Activated CD4-positive, alpha-beta T cell treated with anti-CD3 and anti-CD28 coated beads for 36 hours (primary cell): Measurements from ENCODE around the gene TRABD2A. TPM values are rescaled to one million over a fixed set of nuclear protein-coding genes. Genes with fewer than 3 reads are reported as not detected.

Source experiments
- ATAC-seq: fragments of 200-7000 bp; cut with Tn5 transposase; one replicate; pipeline ENCODE4 v1.10.0; 2021; ENCODE audit warnings: mild to moderate bottlenecking, moderate library complexity
- CTCF ChIA-PET: fragments of 350-600 bp; sonication (Branson Sonifier 250); formaldehyde crosslinking; loops from one replicate; lab custom pipeline; 2021; ENCODE audit warnings: antibody characterized with exemption; lab: Charles Lee
- POLR2A ChIA-PET: fragments of 350-600 bp; sonication (Branson Sonifier 250); formaldehyde crosslinking; loops from one replicate; lab custom pipeline; 2021; ENCODE audit warnings: antibody characterized with exemption, inconsistent platforms; lab: Charles Lee
- DNase-seq: peaks from one replicate; pipeline ENCODE4 v3.0.0-alpha.2; 2020
- H3K27ac Mint-ChIP-seq: one replicate; pipeline ENCODE4 v1.8.0; 2021; ENCODE audit warnings: mixed read lengths
- H3K27me3 Mint-ChIP-seq: one replicate; pipeline ENCODE4 v1.8.0; 2021; ENCODE audit warnings: mixed read lengths
- H3K36me3 Mint-ChIP-seq: one replicate; pipeline ENCODE4 v1.8.0; 2021; ENCODE audit warnings: low read depth, mixed read lengths
- H3K4me1 Mint-ChIP-seq: one replicate; pipeline ENCODE4 v1.8.0; 2021; ENCODE audit warnings: mixed read lengths
- H3K4me3 Mint-ChIP-seq: one replicate; pipeline ENCODE4 v1.8.0; 2021; ENCODE audit warnings: mild to moderate bottlenecking, moderate library complexity, mixed read lengths
- H3K9me3 Mint-ChIP-seq: one replicate; pipeline ENCODE4 v1.8.0; 2021; ENCODE audit warnings: low read depth, mixed read lengths
- intact Hi-C, 2 experiments: fragments of 100-400 bp; cut with DNase I in 1 of 2; cut with micrococcal nuclease in 1 of 2; formaldehyde crosslinking; loops; one replicate each; pipeline versions ENCODE4 v1.14.2 to v1.15.1; 2022 to 2024; cut with DNase I, micrococcal nuclease
- total RNA-seq, 2 experiments: library from RNA; stranded (reverse); gene quantifications; one replicate each; pipeline ENCODE4 v1.2.3, GENCODE V29; 2021

TRABD2A gene
- total RNA-seq, 2 experiments from 2014 or later = 37.2 to 42.2 TPM

GRCh38 chr2:84799772-84800171, 81.1 kb downstream of the TRABD2A start:
- Mint-ChIP-seq H3K27ac (no peak overlapping the region), H3K4me3 (no peak overlapping the region), H3K4me1 (peaks cover 15% of the 10 kb centered on the region), H3K27me3 (no peaks in the 10 kb centered on the region), H3K9me3 (peaks cover 7% of the 10 kb centered on the region), H3K36me3 (peaks cover 8% of the 10 kb centered on the region)
- no peak for ATAC-seq
- intact Hi-C loops = no loop called here
- no peak for DNase-seq
- POLR2A ChIA-PET = no interaction called here
- CTCF ChIA-PET = no interaction called here

GRCh38 chr2:84797271-84797670, 83.6 kb downstream of the TRABD2A start:
- H3K27me3 Mint-ChIP-seq = no peaks in the 10 kb centered on the region
- H3K27ac Mint-ChIP-seq = no peak overlapping the region
- peaks cover 6% of the 10 kb centered on the region for H3K36me3 Mint-ChIP-seq
- ChIA-PET CTCF (interaction anchor here (0.7 kb wide), 1 partner anchor 44 kb away, joined by 6 read pairs; no protein-coding TSS in a partner anchor), POLR2A (no interaction called here)
- H3K9me3 Mint-ChIP-seq = peaks cover 9% of the 10 kb centered on the region
- intact Hi-C loops = no loop called here
- ATAC-seq (no peak), DNase-seq (no peak)
- no peak overlapping the region for H3K4me3 Mint-ChIP-seq
- peaks cover 17% of the 10 kb centered on the region for H3K4me1 Mint-ChIP-seq

- no peaks in the 10 kb centered on the region for H3K27me3 Mint-ChIP-seq
- CTCF ChIA-PET = interaction anchor here (0.7 to 0.9 kb wide), 2 partner anchors 12 to 44 kb away, joined by 3 to 6 read pairs; no protein-coding TSS in a partner anchor
- peaks cover 2% of the 10 kb centered on the region for H3K36me3 Mint-ChIP-seq
- no peak overlapping the region for H3K4me3 Mint-ChIP-seq
- DNase-seq (no peak), ATAC-seq (no peak)
- intact Hi-C loops = no loop called here
- peaks cover 5% of the 10 kb centered on the region for H3K9me3 Mint-ChIP-seq
- no peak overlapping the region for H3K27ac Mint-ChIP-seq
- POLR2A ChIA-PET = no interaction called here
- peaks cover 17% of the 10 kb centered on the region for H3K4me1 Mint-ChIP-seq
Measured at GRCh38 chr2:84796798-84797197, 84.1 kb downstream of the TRABD2A start.

- ChIA-PET CTCF (interaction anchor here (0.5 kb wide), 1 partner anchor 53 kb away, joined by 3 read pairs; no protein-coding TSS in a partner anchor), POLR2A (no interaction called here)
- Mint-ChIP-seq H3K4me3 (no peak overlapping the region), H3K27me3 (no peaks in the 10 kb centered on the region), H3K4me1 (peaks cover 6% of the 10 kb centered on the region), H3K9me3 (peaks cover 5% of the 10 kb centered on the region), H3K36me3 (no peaks in the 10 kb centered on the region), H3K27ac (no peak overlapping the region)
- intact Hi-C loops = no loop called here
- DNase-seq = no peak
- no peak for ATAC-seq
Measured at GRCh38 chr2:84793641-84794040, 87.2 kb downstream of the TRABD2A start.

GRCh38 chr2:84792856-84793522, 87.9 kb downstream of the TRABD2A start:
- no peaks in the 10 kb centered on the region for H3K27me3 Mint-ChIP-seq
- H3K4me3 Mint-ChIP-seq = no peak overlapping the region
- no peaks in the 10 kb centered on the region for H3K36me3 Mint-ChIP-seq
- ChIA-PET POLR2A (no interaction called here), CTCF (interaction anchor here (0.5 kb wide), 1 partner anchor 52 kb away, joined by 3 read pairs; no protein-coding TSS in a partner anchor)
- peaks cover 6% of the 10 kb centered on the region for H3K4me1 Mint-ChIP-seq
- no peak overlapping the region for H3K27ac Mint-ChIP-seq
- DNase-seq (no peak), ATAC-seq (no peak)
- H3K9me3 Mint-ChIP-seq = peaks cover 5% of the 10 kb centered on the region
- intact Hi-C loops = no loop called here

- ChIA-PET POLR2A (no interaction called here), CTCF (no interaction called here)
- Mint-ChIP-seq H3K4me3 (no peak overlapping the region), H3K27ac (no peak overlapping the region), H3K4me1 (peaks cover 20% of the 10 kb centered on the region), H3K9me3 (peaks cover 5% of the 10 kb centered on the region), H3K36me3 (peaks cover 4% of the 10 kb centered on the region), H3K27me3 (no peaks in the 10 kb centered on the region)
- DNase-seq (no peak), ATAC-seq (no peak)
- intact Hi-C loops = no loop called here
Measured at GRCh38 chr2:84788498-84788897, 92.4 kb downstream of the TRABD2A start.

- H3K4me1 Mint-ChIP-seq = peaks cover 22% of the 10 kb centered on the region
- H3K4me3 Mint-ChIP-seq = no peak overlapping the region
- no peaks in the 10 kb centered on the region for H3K27me3 Mint-ChIP-seq
- H3K9me3 Mint-ChIP-seq = peaks cover under 1% of the 10 kb centered on the region
- peaks cover 4% of the 10 kb centered on the region for H3K36me3 Mint-ChIP-seq
- no peak for DNase-seq
- ATAC-seq = no peak
- ChIA-PET POLR2A (no interaction called here), CTCF (no interaction called here)
- H3K27ac Mint-ChIP-seq = no peak overlapping the region
- intact Hi-C loops = no loop called here
Measured at GRCh38 chr2:84788027-84788426, 92.9 kb downstream of the TRABD2A start.

- Mint-ChIP-seq H3K4me3 (no peak overlapping the region), H3K27me3 (no peaks in the 10 kb centered on the region), H3K27ac (no peak overlapping the region), H3K4me1 (peaks cover 36% of the 10 kb centered on the region), H3K36me3 (peaks cover 4% of the 10 kb centered on the region), H3K9me3 (no peaks in the 10 kb centered on the region)
- ATAC-seq (no peak), DNase-seq (no peak)
- CTCF ChIA-PET = no interaction called here
- intact Hi-C loops = no loop called here
- POLR2A ChIA-PET = no interaction called here
Measured at GRCh38 chr2:84786601-84787000, 94.3 kb downstream of the TRABD2A start.

GRCh38 chr2:84785950-84786349, 94.9 kb downstream of the TRABD2A start:
- Mint-ChIP-seq H3K27ac (no peak overlapping the region), H3K9me3 (no peaks in the 10 kb centered on the region), H3K4me3 (no peak overlapping the region), H3K36me3 (peaks cover 4% of the 10 kb centered on the region), H3K4me1 (peaks cover 42% of the 10 kb centered on the region), H3K27me3 (no peaks in the 10 kb centered on the region)
- ChIA-PET POLR2A (no interaction called here), CTCF (no interaction called here)
- no peak for DNase-seq
- intact Hi-C loops = no loop called here
- no peak for ATAC-seq

- Mint-ChIP-seq H3K4me3 (no peak overlapping the region), H3K36me3 (peaks cover 10% of the 10 kb centered on the region), H3K9me3 (peaks cover 7% of the 10 kb centered on the region), H3K4me1 (peaks cover 72% of the 10 kb centered on the region), H3K27me3 (no peaks in the 10 kb centered on the region), H3K27ac (peak overlapping the region; percentile 81)
- peak; percentile 51 for DNase-seq
- POLR2A ChIA-PET = no interaction called here
- CTCF ChIA-PET = interaction anchor here (1.3 to 1.9 kb wide), 3 partner anchors 20 to 142 kb away, joined by 3 to 4 read pairs (median 4); no protein-coding TSS in a partner anchor
- peak; percentile 73 for ATAC-seq
- intact Hi-C loops = loop anchor here (1.0 to 5.0 kb wide), 5 partner anchors 34 to 139 kb away; no protein-coding TSS in a partner anchor
Measured at GRCh38 chr2:84782717-84783442, 98.0 kb downstream of the TRABD2A start.

- Mint-ChIP-seq H3K27ac (peak overlapping the region; percentile 81), H3K4me3 (no peak overlapping the region), H3K4me1 (peaks cover 73% of the 10 kb centered on the region), H3K9me3 (peaks cover 7% of the 10 kb centered on the region), H3K36me3 (peaks cover 10% of the 10 kb centered on the region), H3K27me3 (no peaks in the 10 kb centered on the region)
- intact Hi-C loops = loop anchor here (1.0 to 5.0 kb wide), 5 partner anchors 35 to 140 kb away; no protein-coding TSS in a partner anchor
- POLR2A ChIA-PET = no interaction called here
- CTCF ChIA-PET = interaction anchor here (1.3 to 1.9 kb wide), 2 partner anchors 19 to 41 kb away, joined by 3 to 4 read pairs; no protein-coding TSS in a partner anchor
- ATAC-seq (peak; percentile 94), DNase-seq (peak; percentile 79)
Measured at GRCh38 chr2:84781942-84782716, 98.8 kb downstream of the TRABD2A start.
